ENCODE results near the gene NLRP10.
A peak's percentile ranks its signal among the peaks of the same experiment; 100 is the strongest.

Gene NLRP10

DNA sequence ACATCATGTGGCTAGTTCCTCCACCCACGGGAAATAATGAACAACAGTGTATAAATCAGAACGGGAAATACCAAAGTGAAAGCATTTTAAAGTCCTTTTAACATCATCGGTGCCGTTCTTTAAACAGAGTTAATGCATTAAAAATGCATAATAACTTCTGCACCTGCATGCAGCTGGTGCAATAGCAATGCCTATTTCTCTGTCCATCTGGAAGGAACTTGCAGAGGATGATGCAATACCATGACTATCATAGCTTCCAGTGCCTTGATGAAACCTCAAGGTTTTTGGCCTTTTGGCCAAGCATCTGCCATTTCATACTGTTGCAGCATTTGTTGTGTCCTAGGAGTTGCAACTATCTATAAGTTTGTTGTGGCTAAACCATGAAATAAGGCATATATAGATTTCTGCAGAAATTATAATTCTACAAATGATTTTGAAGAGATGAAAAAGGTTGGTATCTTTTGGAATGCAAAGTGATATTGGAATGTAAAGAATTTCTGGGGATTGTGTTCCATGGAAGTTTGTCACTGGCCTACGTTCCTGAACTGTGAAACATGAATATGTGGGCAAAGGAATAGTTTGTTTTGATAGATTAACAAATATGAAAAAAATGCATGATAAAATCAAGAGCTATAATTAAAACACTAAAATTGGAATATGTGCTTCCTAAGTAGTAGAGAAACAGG is 12.1 kb upstream of the NLRP10 start:
- DNase-seq (ENCODE audit: low read depth, low spot score): no peak

DNA sequence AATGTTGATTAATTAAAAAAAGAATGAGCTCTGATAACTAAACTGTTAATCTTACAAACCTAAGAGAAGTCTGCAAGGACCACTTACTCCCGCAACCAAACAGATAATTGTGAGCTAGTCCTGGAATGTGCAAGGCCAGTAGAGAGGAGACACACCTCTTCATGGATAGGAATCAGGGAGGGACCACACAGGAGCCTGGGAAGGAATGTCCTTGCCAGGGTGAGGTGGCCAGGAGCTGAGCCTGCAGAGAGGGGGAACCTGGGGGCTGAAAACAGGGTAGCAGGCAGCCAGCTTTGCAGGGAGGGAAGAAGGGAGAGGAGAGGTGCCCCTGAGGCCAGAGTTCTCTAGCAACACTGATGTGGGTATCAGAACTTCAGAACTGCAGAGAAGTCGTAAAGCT is 9.4 kb upstream of the NLRP10 start:
- DNase-seq (ENCODE audit: low read depth, low spot score): peak; percentile 5

GRCh38 chr11:7973011-7973410 is 7.8 kb upstream of the NLRP10 start:
- no peak for DNase-seq (ENCODE audit: low read depth, low spot score)

DNA sequence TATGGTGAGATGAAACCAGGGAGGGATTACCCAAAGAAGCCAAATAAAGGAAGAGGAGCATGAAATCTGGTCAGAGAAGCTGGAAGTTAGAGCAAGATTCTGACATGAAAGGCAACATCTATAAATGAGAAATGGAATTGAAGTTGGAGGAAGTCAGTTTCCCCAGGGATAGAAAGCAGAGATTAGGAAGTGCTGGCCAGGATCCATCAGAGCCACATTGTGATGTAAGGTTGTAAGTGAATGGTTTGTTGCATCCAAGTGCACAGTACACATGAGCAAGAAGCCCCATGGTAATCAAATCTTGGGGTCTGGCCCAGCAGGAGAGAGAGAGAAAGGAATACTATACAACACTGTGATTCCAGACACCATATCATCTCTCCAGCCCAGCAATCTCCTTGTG is 6.6 kb upstream of the NLRP10 start:
- DNase-seq (ENCODE audit: low read depth, low spot score): no peak

- peak; percentile 33 for DNase-seq (ENCODE audit: low read depth, low spot score)
Observed at GRCh38 chr11:7969756-7970646, 4.8 kb upstream of the NLRP10 start.

- no peak for DNase-seq (ENCODE audit: low read depth, low spot score)
Observed at GRCh38 chr11:7968686-7969085, 3.4 kb upstream of the NLRP10 start.

GRCh38 chr11:7967826-7968225 is 2.6 kb upstream of the NLRP10 start:
- no peak for DNase-seq (ENCODE audit: low read depth, low spot score)

- no peak for DNase-seq (ENCODE audit: low read depth, low spot score)
Observed at GRCh38 chr11:7967097-7967496, 1.9 kb upstream of the NLRP10 start.

DNA sequence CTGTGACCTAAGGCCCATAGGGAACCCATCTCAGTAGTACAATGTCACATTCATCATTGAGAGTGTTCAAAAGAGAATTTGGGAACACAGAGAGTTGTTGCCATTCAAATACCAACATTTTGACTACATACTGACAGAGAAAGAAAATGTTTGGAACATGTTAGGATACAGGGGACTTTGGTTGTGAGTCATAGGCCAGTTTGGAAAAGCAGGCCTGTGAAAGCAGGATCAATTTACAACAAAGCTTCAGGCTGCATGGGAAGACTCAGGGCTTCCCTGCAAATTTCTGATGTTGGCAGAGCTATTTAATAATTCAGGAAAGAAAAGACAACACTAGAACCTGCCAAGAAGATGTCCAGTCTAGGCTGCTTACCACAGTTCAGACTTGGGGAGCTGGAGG is 374 bp downstream of the NLRP10 start:
- no peak for DNase-seq (ENCODE audit: low read depth, low spot score)

DNA sequence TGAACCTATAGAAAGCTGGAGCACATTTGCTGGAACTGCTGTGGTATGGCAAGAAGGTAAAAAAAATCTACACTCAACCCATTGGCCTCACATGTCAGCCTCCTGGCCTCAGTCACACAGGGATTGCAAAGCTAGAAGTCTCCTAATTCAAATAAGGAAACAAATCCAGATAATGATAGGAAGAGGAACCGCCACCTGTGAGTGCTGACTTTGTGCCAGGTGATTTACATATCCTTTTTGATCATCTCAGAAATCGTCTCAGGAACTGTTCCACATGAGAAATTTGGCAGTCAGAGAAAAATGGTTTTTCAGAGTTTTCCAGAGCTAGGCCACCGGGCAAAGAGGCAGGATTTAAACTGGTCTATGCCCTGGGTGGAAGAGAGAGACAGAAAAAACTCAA is 986 bp downstream of the NLRP10 start:
- no peak for DNase-seq (ENCODE audit: low read depth, low spot score)

DNA sequence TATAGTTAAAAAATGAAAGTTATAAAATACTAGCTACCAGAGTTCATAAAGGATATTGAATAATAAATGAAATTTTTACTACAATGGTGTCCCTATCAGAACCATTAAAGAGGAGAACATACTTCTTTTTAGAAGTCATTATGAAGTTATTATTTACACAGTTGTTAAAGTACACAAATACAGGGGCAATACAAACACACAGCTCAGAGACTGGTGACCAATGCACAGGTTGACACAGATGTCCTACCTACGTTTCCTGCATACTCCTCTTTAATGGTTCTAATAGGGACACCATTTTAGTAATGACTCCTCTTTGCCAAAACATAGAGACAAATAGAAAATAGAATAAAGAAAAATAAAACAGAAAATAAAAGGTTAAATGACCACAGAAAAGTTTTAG is 10.1 kb downstream of the NLRP10 start:
- DNase-seq (ENCODE audit: low read depth, low spot score): no peak

- DNase-seq (ENCODE audit: low read depth, low spot score): no peak
Observed at GRCh38 chr11:7949934-7950333, 15.3 kb downstream of the NLRP10 start.

DNA sequence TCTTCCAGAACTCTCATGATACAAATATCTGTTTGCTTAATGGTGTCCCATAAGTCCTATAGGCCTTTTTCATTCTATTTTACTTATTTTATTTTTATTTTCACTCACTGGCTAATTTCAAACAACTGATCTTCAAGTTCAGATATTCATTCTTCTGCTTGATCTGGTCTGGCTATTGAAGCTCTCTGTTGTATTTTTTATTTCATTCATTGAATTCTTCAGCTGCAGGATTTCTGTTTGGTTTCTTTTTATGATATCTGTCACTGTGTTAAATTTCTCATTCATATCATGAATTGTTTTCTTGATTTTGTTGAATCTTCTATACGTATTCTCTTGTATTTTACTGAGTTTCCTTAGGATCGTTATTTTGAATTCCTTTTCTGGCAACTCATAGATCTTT is 21.1 kb downstream of the NLRP10 start:
- no peak for DNase-seq (ENCODE audit: low read depth, low spot score)

- DNase-seq (ENCODE audit: low read depth, low spot score): no peak
Observed at GRCh38 chr11:7941608-7942007, 23.6 kb downstream of the NLRP10 start, which contains the start of gene OR10A3. OR10A3 (minus strand) TSS chr11:7941708; CDS start chr11:7939520, 2,188 bp downstream.

DNA sequence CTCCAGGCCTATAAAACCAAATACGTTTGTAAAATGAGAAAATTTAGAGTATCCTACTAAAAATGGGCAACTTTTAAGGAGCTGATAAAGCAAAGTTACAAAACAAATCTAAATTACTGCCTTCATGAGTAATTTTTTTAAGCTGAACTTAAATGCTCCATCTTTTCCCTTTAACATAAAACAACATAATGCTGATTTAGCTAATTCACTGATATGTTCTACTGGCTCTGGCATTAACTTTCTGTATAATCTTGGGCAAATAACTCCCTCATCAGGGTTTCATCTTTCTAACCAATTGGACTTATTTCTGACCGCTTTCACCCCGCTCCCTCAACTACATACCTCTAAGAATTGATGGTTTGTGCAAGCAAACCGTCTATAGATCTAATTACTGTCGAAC is 24.1 kb downstream of the NLRP10 start:
- DNase-seq (ENCODE audit: low read depth, low spot score): no peak

DNA sequence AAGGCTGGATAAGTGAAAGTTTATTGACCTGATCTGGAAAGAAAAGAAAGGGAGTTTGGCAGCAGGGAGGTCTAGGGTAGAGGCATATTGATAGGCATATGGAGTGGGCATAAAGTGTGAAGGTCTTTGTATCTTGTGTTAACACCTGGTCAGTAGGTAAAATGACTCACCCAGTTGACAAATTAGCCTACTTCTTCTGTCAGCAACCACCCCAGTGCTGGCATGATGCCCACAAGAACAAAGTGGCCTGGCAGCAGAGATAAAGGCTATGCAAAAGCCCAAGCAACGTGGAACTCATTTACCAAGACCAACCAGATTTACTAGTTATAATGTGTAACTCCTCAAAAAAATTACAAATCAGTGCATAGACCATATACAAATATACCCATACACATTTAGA is 28.6 kb downstream of the NLRP10 start:
- no peak for DNase-seq (ENCODE audit: low read depth, low spot score)

DNA sequence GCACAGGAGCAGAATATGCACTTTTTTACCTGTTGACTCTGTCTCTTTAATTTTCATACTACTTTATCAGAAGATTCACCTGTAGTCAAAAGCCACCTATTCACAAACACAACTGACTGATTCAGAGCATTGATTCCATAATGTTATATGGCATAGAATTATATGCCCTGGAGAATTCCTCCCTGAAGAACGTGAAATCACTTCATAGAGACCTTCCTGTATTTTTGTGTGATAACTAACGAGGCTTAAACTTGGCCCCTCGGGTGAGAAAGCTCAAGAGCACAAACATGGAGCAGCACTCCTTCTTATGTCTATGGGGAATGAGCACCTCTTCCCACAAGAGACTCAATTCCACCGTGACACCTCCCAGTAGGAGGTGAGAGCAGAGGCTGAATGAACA is 34.1 kb downstream of the NLRP10 start, which contains the start of gene OR10A6:
Gene OR10A6, minus strand, starts transcription at position 101 of the 400 bp plus-strand sequence. CDS start 2,606 bp downstream, outside the sequence.
- DNase-seq (ENCODE audit: low read depth, low spot score): no peak

DNA sequence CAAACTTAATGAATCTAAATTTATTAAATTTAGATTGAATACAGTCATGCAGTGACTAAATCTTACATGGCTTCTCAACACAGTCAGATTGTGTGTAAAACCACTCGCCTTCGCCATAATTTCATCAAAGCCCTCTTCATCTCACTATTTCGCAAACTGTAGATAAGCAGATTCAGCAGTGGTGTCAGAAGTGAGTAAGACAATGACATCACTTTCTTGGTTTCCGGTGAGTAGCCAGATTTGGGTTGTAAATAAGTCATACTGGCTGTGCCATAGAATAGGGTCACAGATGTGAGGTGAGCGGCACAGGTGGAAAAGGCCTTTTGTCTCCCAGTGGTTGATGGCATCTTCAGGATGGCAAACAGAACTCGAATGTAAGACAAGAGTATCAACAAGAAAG is 37.6 kb downstream of the NLRP10 start:
- DNase-seq (ENCODE audit: low read depth, low spot score): no peak

- no peak for DNase-seq (ENCODE audit: low read depth, low spot score)
Observed at GRCh38 chr11:7924536-7924935, 40.7 kb downstream of the NLRP10 start.

GRCh38 chr11:7918141-7918540 is 47.1 kb downstream of the NLRP10 start:
- DNase-seq (ENCODE audit: low read depth, low spot score): no peak

Measured in iPS DF 19.7 (cell line).